Measurements from ENCODE around the gene KIRREL3. TPM values are rescaled to one million over a fixed set of nuclear protein-coding genes. Genes with fewer than 3 reads are reported as not detected.

KIRREL3 gene
- total and polyA plus RNA-seq, 3 experiments from 2014 or later, result not detected

DNA sequence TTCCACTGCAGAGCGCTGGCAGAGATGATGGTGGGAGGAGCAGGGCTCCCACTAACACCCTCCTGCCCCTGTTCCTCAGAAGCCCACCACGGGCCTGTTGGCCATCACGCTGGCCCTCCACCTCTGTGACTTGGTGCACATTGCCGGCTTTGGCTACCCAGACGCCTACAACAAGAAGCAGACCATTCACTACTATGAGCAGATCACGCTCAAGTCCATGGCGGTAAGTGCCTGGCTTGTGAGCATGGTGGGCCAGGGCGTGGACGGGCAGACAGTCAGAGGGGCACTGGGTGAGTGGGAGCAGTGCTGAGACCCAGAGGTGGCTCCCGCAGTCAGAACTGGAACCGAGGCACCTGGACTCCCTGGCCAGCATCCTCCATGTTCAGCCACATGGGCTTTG, 587.1 kb downstream of the KIRREL3 start:
- Mint-ChIP-seq H3K4me1 (peaks cover 7 to 14% (median 8%) of the 10 kb centered on the region in 3 donors), H3K4me3 (no peak overlapping the region), H3K27ac (no peak overlapping the region), H3K36me3 (peaks cover 0 to 21% (median 12%) of the 10 kb centered on the region in 3 donors), H3K9me3 (no peaks in the 10 kb centered on the region), H3K27me3 (no peaks in the 10 kb centered on the region)
- POLR2A ChIA-PET, result no interaction called here
- no peak overlapping the region for H3K27ac ChIP-seq (ENCODE audit: low read depth, low read length)
- CTCF ChIA-PET, result no interaction called here
- DNase-seq, result no peak
- H3K27me3 ChIP-seq (ENCODE audit: insufficient read depth, low read length, poor library complexity, severe bottlenecking), result no peaks in the 10 kb centered on the region
- no peaks in the 10 kb centered on the region for H3K9me3 ChIP-seq (ENCODE audit: low read length)
- H3K36me3 ChIP-seq (ENCODE audit: insufficient read depth, low read length), result no peaks in the 10 kb centered on the region
- H3K4me1 ChIP-seq (ENCODE audit: insufficient read depth, low read length), result peaks cover 7% of the 10 kb centered on the region
- H3K4me3 ChIP-seq (ENCODE audit: low read length), result no peak overlapping the region

DNA sequence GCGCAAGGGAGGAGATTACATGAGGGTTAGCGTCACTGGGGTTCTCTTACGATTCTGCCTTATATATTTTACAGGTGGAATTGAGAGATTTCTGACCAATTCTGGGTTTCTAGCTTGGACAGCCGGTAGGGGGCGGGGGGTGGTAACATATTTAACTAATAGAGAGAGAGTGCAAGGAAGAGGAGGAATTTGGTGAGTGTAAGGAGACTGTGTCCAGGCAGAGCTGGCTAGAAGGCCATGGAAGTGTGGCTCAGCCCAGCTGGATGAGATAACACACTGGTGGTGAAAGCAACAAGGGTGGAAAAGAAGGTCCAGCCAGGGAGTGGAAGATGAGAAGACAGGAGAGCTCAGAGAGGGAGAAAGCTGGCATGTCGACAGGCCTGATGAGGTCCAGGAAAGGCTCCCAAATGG, 588.6 kb downstream of the KIRREL3 start:
- H3K9me3 ChIP-seq (ENCODE audit: low read length), result no peaks in the 10 kb centered on the region
- no peaks in the 10 kb centered on the region for H3K36me3 ChIP-seq (ENCODE audit: insufficient read depth, low read length)
- no peaks in the 10 kb centered on the region for H3K27me3 ChIP-seq (ENCODE audit: insufficient read depth, low read length, poor library complexity, severe bottlenecking)
- peaks cover 7% of the 10 kb centered on the region for H3K4me1 ChIP-seq (ENCODE audit: insufficient read depth, low read length)
- no peaks in the 10 kb centered on the region for H3K9me3 Mint-ChIP-seq
- CTCF ChIA-PET, result interaction anchor here (0.9 kb wide), 1 partner anchor 68 kb away, joined by 4 read pairs; no protein-coding TSS in a partner anchor
- peaks cover 0 to 29% (median 14%) of the 10 kb centered on the region in 3 donors for H3K36me3 Mint-ChIP-seq
- DNase-seq, result no peak
- H3K27ac ChIP-seq (ENCODE audit: low read depth, low read length), result no peak overlapping the region
- POLR2A ChIA-PET, result no interaction called here
- H3K27me3 Mint-ChIP-seq, result no peaks in the 10 kb centered on the region
- no peak overlapping the region for H3K4me3 Mint-ChIP-seq
- H3K4me1 Mint-ChIP-seq, result peaks cover 7 to 9% (median 8%) of the 10 kb centered on the region in 3 donors
- no peak overlapping the region for H3K4me3 ChIP-seq (ENCODE audit: low read length)
- peak overlapping the region in 1 of 8 donors; percentile 16 for H3K27ac Mint-ChIP-seq

GRCh38 chr11:126410649-126411048, 589.9 kb downstream of the KIRREL3 start:
- no peak overlapping the region for H3K4me3 Mint-ChIP-seq
- Histone ChIP-seq H3K27me3 (ENCODE audit: insufficient read depth, low read length, poor library complexity, severe bottlenecking) (no peaks in the 10 kb centered on the region), H3K36me3 (ENCODE audit: insufficient read depth, low read length) (no peaks in the 10 kb centered on the region), H3K4me3 (ENCODE audit: low read length) (no peak overlapping the region), H3K27ac (ENCODE audit: low read depth, low read length) (no peak overlapping the region), H3K4me1 (ENCODE audit: insufficient read depth, low read length) (no peaks in the 10 kb centered on the region), H3K9me3 (ENCODE audit: low read length) (no peaks in the 10 kb centered on the region)
- peaks cover 0 to 31% (median 14%) of the 10 kb centered on the region in 3 donors for H3K36me3 Mint-ChIP-seq
- POLR2A ChIA-PET, result no interaction called here
- no peak for DNase-seq
- H3K27me3 Mint-ChIP-seq, result peaks cover 0 to 1% of the 10 kb centered on the region in 2 donors
- H3K27ac Mint-ChIP-seq, result peak overlapping the region in 1 of 8 donors; percentile 0
- CTCF ChIA-PET, result no interaction called here
- H3K4me1 Mint-ChIP-seq, result peaks cover 0 to under 1% (median under 1%) of the 10 kb centered on the region in 3 donors
- H3K9me3 Mint-ChIP-seq, result no peaks in the 10 kb centered on the region

DNA sequence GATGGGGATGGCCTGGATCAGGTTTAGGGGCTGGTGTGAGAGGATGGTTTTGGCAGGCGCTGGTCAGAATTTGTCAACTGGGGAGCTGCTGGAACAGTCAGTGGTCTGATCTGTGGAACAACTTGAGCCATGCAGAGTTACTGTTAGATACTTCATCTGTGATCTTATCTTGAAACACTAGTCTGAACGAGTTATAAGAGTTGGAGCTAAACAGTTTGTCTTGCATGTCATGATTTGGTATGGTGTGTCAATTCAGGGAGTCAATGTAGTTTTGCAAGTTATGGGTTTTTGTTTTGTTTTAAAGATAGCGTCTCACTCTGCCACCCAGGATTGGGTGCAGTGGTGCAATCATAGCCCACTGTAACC, 591.0 kb downstream of the KIRREL3 start:
- ChIA-PET CTCF (no interaction called here), POLR2A (no interaction called here)
- H3K27me3 Mint-ChIP-seq, result peaks cover 0 to 1% of the 10 kb centered on the region in 2 donors
- H3K36me3 ChIP-seq (ENCODE audit: insufficient read depth, low read length), result no peaks in the 10 kb centered on the region
- H3K9me3 Mint-ChIP-seq, result no peaks in the 10 kb centered on the region
- no peak for DNase-seq
- no peak overlapping the region for H3K4me3 ChIP-seq (ENCODE audit: low read length)
- no peaks in the 10 kb centered on the region for H3K4me1 Mint-ChIP-seq
- H3K27ac ChIP-seq (ENCODE audit: low read depth, low read length), result no peak overlapping the region
- H3K9me3 ChIP-seq (ENCODE audit: low read length), result no peaks in the 10 kb centered on the region
- H3K27ac Mint-ChIP-seq, result peak overlapping the region in 1 of 8 donors; percentile 9
- no peaks in the 10 kb centered on the region for H3K4me1 ChIP-seq (ENCODE audit: insufficient read depth, low read length)
- peaks cover 0 to 33% (median 14%) of the 10 kb centered on the region in 3 donors for H3K36me3 Mint-ChIP-seq
- no peak overlapping the region for H3K4me3 Mint-ChIP-seq
- no peaks in the 10 kb centered on the region for H3K27me3 ChIP-seq (ENCODE audit: insufficient read depth, low read length, poor library complexity, severe bottlenecking)

- Mint-ChIP-seq H3K4me1 (no peaks in the 10 kb centered on the region), H3K9me3 (no peaks in the 10 kb centered on the region), H3K27ac (peak overlapping the region in 2 of 8 donors; percentile 9 to 82), H3K36me3 (peaks cover 0 to 33% (median 14%) of the 10 kb centered on the region in 3 donors), H3K4me3 (no peak overlapping the region), H3K27me3 (peaks cover 0 to 1% of the 10 kb centered on the region in 2 donors)
- ChIA-PET POLR2A (no interaction called here), CTCF (no interaction called here)
- no peak for DNase-seq
- Histone ChIP-seq H3K9me3 (ENCODE audit: low read length) (no peaks in the 10 kb centered on the region), H3K36me3 (ENCODE audit: insufficient read depth, low read length) (no peaks in the 10 kb centered on the region), H3K4me1 (ENCODE audit: insufficient read depth, low read length) (no peaks in the 10 kb centered on the region), H3K4me3 (ENCODE audit: low read length) (no peak overlapping the region), H3K27me3 (ENCODE audit: insufficient read depth, low read length, poor library complexity, severe bottlenecking) (no peaks in the 10 kb centered on the region), H3K27ac (ENCODE audit: low read depth, low read length) (no peak overlapping the region)
These were observed 591.5 kb downstream of the KIRREL3 start for GRCh38 chr11:126408901-126409619.

- no peak for DNase-seq
- POLR2A ChIA-PET, result no interaction called here
- no peak overlapping the region for H3K4me3 Mint-ChIP-seq
- Histone ChIP-seq H3K4me1 (ENCODE audit: insufficient read depth, low read length) (no peaks in the 10 kb centered on the region), H3K27ac (ENCODE audit: low read depth, low read length) (no peak overlapping the region), H3K4me3 (ENCODE audit: low read length) (no peak overlapping the region), H3K27me3 (ENCODE audit: insufficient read depth, low read length, poor library complexity, severe bottlenecking) (no peaks in the 10 kb centered on the region), H3K36me3 (ENCODE audit: insufficient read depth, low read length) (no peaks in the 10 kb centered on the region), H3K9me3 (ENCODE audit: low read length) (no peaks in the 10 kb centered on the region)
- peaks cover 0 to 1% of the 10 kb centered on the region in 2 donors for H3K27me3 Mint-ChIP-seq
- H3K9me3 Mint-ChIP-seq, result no peaks in the 10 kb centered on the region
- no peak overlapping the region for H3K27ac Mint-ChIP-seq
- no peaks in the 10 kb centered on the region for H3K4me1 Mint-ChIP-seq
- CTCF ChIA-PET, result no interaction called here
- H3K36me3 Mint-ChIP-seq, result peaks cover 0 to 33% (median 14%) of the 10 kb centered on the region in 3 donors
These were observed 592.1 kb downstream of the KIRREL3 start for GRCh38 chr11:126408496-126408895.

DNA sequence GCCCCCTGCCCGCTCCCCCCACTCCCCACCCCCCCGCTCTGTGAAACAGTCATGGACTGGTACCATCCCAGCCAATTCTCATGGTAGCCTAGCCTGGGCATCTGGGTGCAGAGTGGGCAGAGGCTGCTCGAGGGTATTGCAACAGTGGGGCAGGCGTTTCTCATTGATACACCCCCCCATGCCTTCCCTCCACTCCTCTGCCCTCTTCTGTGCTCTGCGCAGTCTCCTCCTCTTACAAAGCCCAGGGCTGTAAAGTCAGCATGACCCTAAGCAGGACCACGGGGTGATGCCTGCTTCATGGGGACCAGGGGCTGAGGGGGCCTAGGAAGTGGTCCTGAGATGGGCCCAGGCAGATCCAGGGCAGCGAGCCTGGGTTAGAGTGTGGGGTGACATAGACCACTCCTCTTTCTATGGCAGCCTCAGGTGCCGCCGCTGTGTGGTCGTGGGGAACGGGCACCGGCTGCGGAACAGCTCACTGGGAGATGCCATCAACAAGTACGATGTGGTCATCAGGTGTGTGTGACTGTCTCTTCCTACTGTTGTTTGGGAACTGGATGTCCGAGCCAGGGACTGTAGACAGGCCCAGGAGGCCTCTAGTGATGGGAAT, 592.8 kb downstream of the KIRREL3 start:
- ChIA-PET POLR2A (no interaction called here), CTCF (no interaction called here)
- Histone ChIP-seq H3K36me3 (ENCODE audit: insufficient read depth, low read length) (no peaks in the 10 kb centered on the region), H3K4me1 (ENCODE audit: insufficient read depth, low read length) (no peaks in the 10 kb centered on the region), H3K27me3 (ENCODE audit: insufficient read depth, low read length, poor library complexity, severe bottlenecking) (no peaks in the 10 kb centered on the region), H3K9me3 (ENCODE audit: low read length) (no peaks in the 10 kb centered on the region), H3K27ac (ENCODE audit: low read depth, low read length) (no peak overlapping the region), H3K4me3 (ENCODE audit: low read length) (no peak overlapping the region)
- peaks cover 0 to 1% of the 10 kb centered on the region in 2 donors for H3K27me3 Mint-ChIP-seq
- H3K9me3 Mint-ChIP-seq, result no peaks in the 10 kb centered on the region
- H3K27ac Mint-ChIP-seq, result peak overlapping the region in 1 of 8 donors; percentile 94
- H3K4me3 Mint-ChIP-seq, result no peak overlapping the region
- peaks cover 0 to 33% (median 14%) of the 10 kb centered on the region in 3 donors for H3K36me3 Mint-ChIP-seq
- no peak for DNase-seq
- H3K4me1 Mint-ChIP-seq, result no peaks in the 10 kb centered on the region

- no peak overlapping the region for H3K27ac ChIP-seq (ENCODE audit: low read depth, low read length)
- H3K4me1 Mint-ChIP-seq, result no peaks in the 10 kb centered on the region
- no peaks in the 10 kb centered on the region for H3K9me3 ChIP-seq (ENCODE audit: low read length)
- no peaks in the 10 kb centered on the region for H3K36me3 ChIP-seq (ENCODE audit: insufficient read depth, low read length)
- H3K36me3 Mint-ChIP-seq, result peaks cover 0 to 32% (median 13%) of the 10 kb centered on the region in 3 donors
- H3K4me3 Mint-ChIP-seq, result no peak overlapping the region
- peaks cover 0 to 1% of the 10 kb centered on the region in 2 donors for H3K27me3 Mint-ChIP-seq
- no peak for DNase-seq
- H3K27me3 ChIP-seq (ENCODE audit: insufficient read depth, low read length, poor library complexity, severe bottlenecking), result no peaks in the 10 kb centered on the region
- H3K4me3 ChIP-seq (ENCODE audit: low read length), result no peak overlapping the region
- POLR2A ChIA-PET, result no interaction called here
- H3K4me1 ChIP-seq (ENCODE audit: insufficient read depth, low read length), result no peaks in the 10 kb centered on the region
- CTCF ChIA-PET, result no interaction called here
- H3K9me3 Mint-ChIP-seq, result no peaks in the 10 kb centered on the region
- H3K27ac Mint-ChIP-seq, result no peak overlapping the region
These were observed 593.5 kb downstream of the KIRREL3 start for GRCh38 chr11:126407101-126407521.

Measured in CD8-positive, alpha-beta memory T cell (primary cell).